Measurements from ENCODE around the gene UGT1A9. TPM values are rescaled to one million over a fixed set of nuclear protein-coding genes. Genes with fewer than 3 reads are reported as not detected.

UGT1A9 gene
- total and polyA plus RNA-seq, 9 donors: 0.36 TPM; not detected in 8

DNA sequence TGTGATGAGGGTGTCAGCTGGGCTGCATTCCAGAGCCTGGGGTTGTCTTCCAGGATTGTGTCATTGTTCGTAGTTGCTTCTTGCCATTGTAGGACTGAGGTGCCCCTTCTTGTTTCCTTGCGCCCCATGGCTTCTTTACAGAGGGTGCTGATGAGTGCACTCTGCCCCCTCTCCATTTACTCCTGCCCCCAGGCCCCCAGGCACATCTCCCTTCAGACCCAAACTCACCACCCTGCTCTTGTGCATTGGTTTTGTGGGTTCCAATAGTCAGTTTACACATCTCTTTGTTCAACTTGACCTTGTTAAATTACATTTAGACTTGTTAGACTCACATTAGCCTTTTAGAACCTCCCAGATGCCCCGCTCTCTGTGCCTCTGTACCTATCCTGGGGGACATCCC is 149.5 kb downstream of the UGT1A9 start:
- 86 to 93% (median 89%) methylated on average over 3 of the region's 3 CpGs for WGBS, 3 donors

GRCh38 chr2:233821709-233822100 is 150.0 kb downstream of the UGT1A9 start:
- Histone ChIP-seq H3K9me3 (no peaks in the 10 kb centered on the region), H3K36me3 (no peaks in the 10 kb centered on the region), H3K4me1 (ENCODE audit: insufficient read depth) (no peaks in the 10 kb centered on the region), H3K27me3 (no peaks in the 10 kb centered on the region), H3K27ac (no peak overlapping the region), H3K4me3 (no peak overlapping the region)
- DNase-seq: no peak
- intact Hi-C loops (cut with DNase I): no loop called here
- 87 to 92% (median 88%) methylated on average over 8 of the region's 8 CpGs for WGBS, 3 donors
- no peak for TF ChIP-seq CTCF (IDR thresholded peaks at IDR 0.05)
- no peak for TF ChIP-seq EP300 (IDR thresholded peaks at IDR 0.05)
- TF ChIP-seq POLR2A (IDR thresholded peaks at IDR 0.05): no peak

More for the DNA sequence above, 149.5 kb downstream of the UGT1A9 start:
- intact Hi-C loops (cut with DNase I): no loop called here
- Histone ChIP-seq H3K9me3 (no peaks in the 10 kb centered on the region), H3K4me1 (ENCODE audit: insufficient read depth) (no peaks in the 10 kb centered on the region), H3K27ac (no peak overlapping the region), H3K36me3 (no peaks in the 10 kb centered on the region), H3K4me3 (no peak overlapping the region), H3K27me3 (no peaks in the 10 kb centered on the region)
- TF ChIP-seq CTCF (IDR thresholded peaks at IDR 0.05): no peak
- TF ChIP-seq EP300 (IDR thresholded peaks at IDR 0.05): no peak
- TF ChIP-seq POLR2A (IDR thresholded peaks at IDR 0.05): no peak
- no peak for DNase-seq

DNA sequence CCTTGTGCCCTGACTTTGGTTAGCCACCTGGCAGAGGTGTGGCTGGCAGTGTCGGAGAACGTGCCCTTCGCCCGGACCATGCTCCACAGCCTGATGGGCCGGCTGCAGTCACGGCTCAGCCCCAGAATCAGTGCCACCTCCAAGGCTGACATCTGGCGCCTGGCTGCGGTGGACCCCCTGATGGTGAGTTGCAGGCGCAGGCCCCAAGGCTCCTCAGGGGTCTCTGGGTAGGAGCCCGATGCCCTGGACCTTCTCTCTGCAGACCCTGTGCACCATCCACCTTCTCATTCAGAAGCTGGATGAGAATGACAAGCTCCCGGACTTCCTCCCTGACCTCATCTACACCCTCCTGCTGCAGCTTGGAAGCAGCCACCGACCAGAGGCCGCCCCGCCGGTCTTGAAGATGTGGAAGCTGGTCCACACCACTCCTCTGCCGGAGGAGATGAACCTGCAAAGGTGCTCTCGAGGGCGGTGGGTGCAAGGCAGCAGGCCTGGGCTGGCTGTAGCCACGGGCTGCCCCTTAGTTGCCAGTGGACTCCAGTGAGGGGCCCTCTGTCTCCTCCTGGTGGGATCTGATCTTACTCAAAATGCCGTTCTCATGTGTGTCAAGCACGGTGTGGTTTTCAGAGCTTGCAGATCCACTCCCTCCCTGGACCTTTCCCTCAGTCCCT is 150.5 kb downstream of the UGT1A9 start:
- TF ChIP-seq EP300 (IDR thresholded peaks at IDR 0.05): no peak
- no peak for TF ChIP-seq POLR2A (IDR thresholded peaks at IDR 0.05)
- TF ChIP-seq CTCF (IDR thresholded peaks at IDR 0.05): no peak
- Histone ChIP-seq H3K4me1 (ENCODE audit: insufficient read depth) (no peaks in the 10 kb centered on the region), H3K9me3 (no peaks in the 10 kb centered on the region), H3K36me3 (no peaks in the 10 kb centered on the region), H3K4me3 (no peak overlapping the region), H3K27ac (no peak overlapping the region), H3K27me3 (no peaks in the 10 kb centered on the region)
- no peak for DNase-seq
- intact Hi-C loops (cut with DNase I): no loop called here
- WGBS, 3 donors: 87 to 92% (median 92%) methylated on average over 19 to 21 of the region's 21 CpGs

Other genes starting within 250 kb of the UGT1A9 start
- gene USP40, start 105.1 kb upstream of the UGT1A9 start, total RNA-seq: 10 to 100 TPM; 24.4 to 44.6 (median 36.2) TPM
- 10 to 100 TPM; 18.0 to 29.4 TPM for gene USP40, start 105.1 kb upstream of the UGT1A9 start, polyA plus RNA-seq
- gene UGT1A8, start 54.3 kb upstream of the UGT1A9 start, total RNA-seq: not detected
- gene UGT1A8, start 54.3 kb upstream of the UGT1A9 start, polyA plus RNA-seq: not detected
- not detected for gene UGT1A10, start 35.5 kb upstream of the UGT1A9 start, total RNA-seq
- gene UGT1A10, start 35.5 kb upstream of the UGT1A9 start, polyA plus RNA-seq: not detected
- gene UGT1A7, start 10.0 kb downstream of the UGT1A9 start, total RNA-seq: not detected
- not detected for gene UGT1A7, start 10.0 kb downstream of the UGT1A9 start, polyA plus RNA-seq
- gene UGT1A6, start 21.0 kb downstream of the UGT1A9 start, total RNA-seq: not detected
- gene UGT1A6, start 21.0 kb downstream of the UGT1A9 start, polyA plus RNA-seq: not detected
- gene UGT1A5, start 41.0 kb downstream of the UGT1A9 start, total RNA-seq: not detected
- gene UGT1A5, start 41.0 kb downstream of the UGT1A9 start, polyA plus RNA-seq: not detected
- gene UGT1A4, start 46.8 kb downstream of the UGT1A9 start, total RNA-seq: under 1 TPM in 2 of 7 donors, not detected in 5; 0.11 to 0.36 TPM
- gene UGT1A4, start 46.8 kb downstream of the UGT1A9 start, polyA plus RNA-seq: not detected
- not detected for gene UGT1A3, start 57.1 kb downstream of the UGT1A9 start, total RNA-seq
- not detected for gene UGT1A3, start 57.1 kb downstream of the UGT1A9 start, polyA plus RNA-seq
- gene UGT1A1, start 88.4 kb downstream of the UGT1A9 start, total RNA-seq: under 1 TPM in 2 of 7 donors, not detected in 5; 0.13 to 0.15 TPM
- gene UGT1A1, start 88.4 kb downstream of the UGT1A9 start, polyA plus RNA-seq: not detected
- not detected for gene MROH2A, start 106.4 kb downstream of the UGT1A9 start, total RNA-seq
- not detected for gene MROH2A, start 106.4 kb downstream of the UGT1A9 start, polyA plus RNA-seq
- 1 to 10 TPM in 1 of 7 donors, under 1 TPM in 2, not detected in 4; 0.07 to 1.3 (median 0.94) TPM for gene HJURP, start 182.6 kb downstream of the UGT1A9 start, total RNA-seq
- 1 to 10 TPM in 1 of 2 donors, under 1 TPM in 1; 0.48 to 1.5 TPM for gene HJURP, start 182.6 kb downstream of the UGT1A9 start, polyA plus RNA-seq
- under 1 TPM in 1 of 7 donors, not detected in 6; 0.92 TPM for gene TRPM8, start 245.5 kb downstream of the UGT1A9 start, total RNA-seq
- gene TRPM8, start 245.5 kb downstream of the UGT1A9 start, polyA plus RNA-seq: not detected